HEK293 (cell line): ENCODE results near the gene SLC26A11.

Experiments used
- CTCF ChIP-seq: fragments of 450-650 bp; formaldehyde crosslinking; IDR thresholded peaks from 2 replicates; pipeline ENCODE4 v1.5.1; 2016; ENCODE audit warnings: missing biosample characterization, missing genetic modification characterization
- SETDB1 ChIP-seq: IDR thresholded peaks from one replicate; pipeline ENCODE4 v1.6.1; 2017; ENCODE audit warnings: mild to moderate bottlenecking, low read length, moderate library complexity, mixed read lengths; ENCODE audit not compliant: insufficient read length
- YY1 ChIP-seq: fragments of 450-650 bp; formaldehyde crosslinking; IDR thresholded peaks from 2 replicates; pipeline ENCODE4 v1.5.1; 2018; ENCODE audit warnings: missing biosample characterization, missing genetic modification characterization
- ZNF133 ChIP-seq: fragments of 450-650 bp; formaldehyde crosslinking; IDR thresholded peaks from 2 replicates; pipeline ENCODE4 v1.5.1; 2016; ENCODE audit warnings: missing biosample characterization, missing genetic modification characterization
- ZNF37A ChIP-seq: fragments of 450-650 bp; IDR thresholded peaks from 2 replicates; pipeline ENCODE4 v1.5.1; 2018; ENCODE audit warnings: missing biosample characterization, missing genetic modification characterization

GRCh38 chr17:80201446-80201845 is 18.8 kb upstream of the SLC26A11 start:
- no peak for TF ChIP-seq SETDB1
- no peak for TF ChIP-seq ZNF133 (tag by site-specific recombination)
- TF ChIP-seq ZNF37A (tag by site-specific recombination), result no peak
- no peak for TF ChIP-seq CTCF (tag by site-specific recombination)
- TF ChIP-seq YY1 (tag by site-specific recombination), result no peak
